GM13977 (cell line): ENCODE data around the gene SGO2.

Experiments
- DNase-seq: peaks from one replicate; pipeline ENCODE4 v3.0.0; 2012; ENCODE audit warnings: low spot score
- CTCF ChIP-seq: IDR thresholded peaks from 2 replicates; pipeline ENCODE4 v1.5.1; 2012; ENCODE audit warnings: mild to moderate bottlenecking, control low read depth; ENCODE audit not compliant: insufficient read depth; ENCODE audit errors: extremely low read depth, missing control alignments
- in situ Hi-C: fragments of 300-500 bp; cut with MboI; formaldehyde crosslinking; loops from one replicate; pipeline ENCODE4 v1.12.0; 2022; ENCODE audit warnings: low sequenced_read_pairs, low pct_unique_long_range_greater_than_20kb, mixed read lengths, inconsistent platforms; ENCODE audit not compliant: unreplicated experiment

The SGO2 gene

GRCh38 chr2:200616656-200617055 is 90.6 kb downstream of the SGO2 start:
- DNase-seq, result no peak
- no peak for TF ChIP-seq CTCF
- in situ Hi-C loops, result no loop called here

- TF ChIP-seq CTCF, result no peak
- DNase-seq, result no peak
- in situ Hi-C loops, result no loop called here
Measured at GRCh38 chr2:200617156-200618053, 91.4 kb downstream of the SGO2 start.

GRCh38 chr2:200618054-200618419 is 92.0 kb downstream of the SGO2 start:
- TF ChIP-seq CTCF, result no peak
- in situ Hi-C loops, result no loop called here
- DNase-seq, result no peak

GRCh38 chr2:200618590-200619021 is 92.6 kb downstream of the SGO2 start:
- no peak for TF ChIP-seq CTCF
- in situ Hi-C loops, result no loop called here
- DNase-seq, result no peak

GRCh38 chr2:200619279-200619678 is 93.3 kb downstream of the SGO2 start:
- TF ChIP-seq CTCF, result no peak
- in situ Hi-C loops, result no loop called here
- DNase-seq, result no peak

- TF ChIP-seq CTCF, result no peak
- in situ Hi-C loops, result no loop called here
- DNase-seq, result no peak
Measured at GRCh38 chr2:200620606-200621390, 94.8 kb downstream of the SGO2 start.
